C4-2B (cell line): ENCODE data around the gene ETV3.

Experiments
- ZFX ChIP-seq: fragments of 450-650 bp; IDR thresholded peaks from 2 replicates; pipeline ENCODE4 v1.6.1; 2017
- TF ChIP-seq, protein P1 (sequence below): fragments of 450-650 bp; conservative IDR thresholded peaks from 2 replicates; pipeline ENCODE4 v1.5.1; 2017; ENCODE audit warnings: mild to moderate bottlenecking

DNA sequence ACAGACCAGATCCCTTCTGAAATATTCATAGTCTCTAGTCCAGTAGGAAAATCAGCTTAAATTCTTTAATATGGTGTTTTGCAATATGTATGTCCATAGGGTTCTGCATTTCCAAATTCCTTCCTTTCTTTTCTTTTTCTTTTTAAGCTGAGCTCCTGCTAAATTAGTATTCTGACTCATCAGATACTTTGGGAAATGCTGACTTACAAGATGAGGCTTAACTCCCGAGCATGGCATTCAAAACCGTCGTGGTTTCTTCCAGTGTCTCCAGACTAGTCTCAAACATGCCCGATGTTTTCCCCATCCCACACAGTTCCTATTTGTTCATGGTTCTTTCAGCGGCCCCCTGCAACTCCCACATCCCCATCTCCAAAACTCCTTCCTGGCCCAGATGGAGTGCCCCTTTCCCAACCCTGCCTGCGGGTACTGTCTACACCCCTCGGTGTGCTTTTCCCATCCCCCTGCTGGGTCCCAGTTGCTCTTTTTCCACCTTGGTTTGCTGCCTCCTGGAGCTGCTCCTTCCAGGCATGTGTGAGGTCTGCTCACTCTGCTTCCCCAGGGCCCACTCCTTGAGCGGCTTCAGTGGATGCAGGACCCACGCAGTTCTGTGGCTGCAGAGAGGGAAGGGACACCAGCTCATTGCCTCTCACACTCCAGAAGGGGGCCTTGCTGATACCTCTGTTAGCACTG lies 19.5 kb upstream of the ETV3 start:
- TF ChIP-seq, protein P1, sequence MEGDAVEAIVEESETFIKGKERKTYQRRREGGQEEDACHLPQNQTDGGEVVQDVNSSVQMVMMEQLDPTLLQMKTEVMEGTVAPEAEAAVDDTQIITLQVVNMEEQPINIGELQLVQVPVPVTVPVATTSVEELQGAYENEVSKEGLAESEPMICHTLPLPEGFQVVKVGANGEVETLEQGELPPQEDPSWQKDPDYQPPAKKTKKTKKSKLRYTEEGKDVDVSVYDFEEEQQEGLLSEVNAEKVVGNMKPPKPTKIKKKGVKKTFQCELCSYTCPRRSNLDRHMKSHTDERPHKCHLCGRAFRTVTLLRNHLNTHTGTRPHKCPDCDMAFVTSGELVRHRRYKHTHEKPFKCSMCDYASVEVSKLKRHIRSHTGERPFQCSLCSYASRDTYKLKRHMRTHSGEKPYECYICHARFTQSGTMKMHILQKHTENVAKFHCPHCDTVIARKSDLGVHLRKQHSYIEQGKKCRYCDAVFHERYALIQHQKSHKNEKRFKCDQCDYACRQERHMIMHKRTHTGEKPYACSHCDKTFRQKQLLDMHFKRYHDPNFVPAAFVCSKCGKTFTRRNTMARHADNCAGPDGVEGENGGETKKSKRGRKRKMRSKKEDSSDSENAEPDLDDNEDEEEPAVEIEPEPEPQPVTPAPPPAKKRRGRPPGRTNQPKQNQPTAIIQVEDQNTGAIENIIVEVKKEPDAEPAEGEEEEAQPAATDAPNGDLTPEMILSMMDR = no peak
- no peak for TF ChIP-seq ZFX
